Urothelium cell line (cell line): ENCODE results near the gene MAP3K5.

ENCODE experiments used
- DNase-seq: peaks from one replicate; pipeline ENCODE4 v3.0.0; 2011; ENCODE audit warnings: low spot score, mixed read lengths
- FAIRE-seq: peaks from 2 replicates; lab custom pipeline; 2011; peaks lifted over from hg19 to GRCh38; lab: Jason Lieb, UNC

MAP3K5 gene

DNA sequence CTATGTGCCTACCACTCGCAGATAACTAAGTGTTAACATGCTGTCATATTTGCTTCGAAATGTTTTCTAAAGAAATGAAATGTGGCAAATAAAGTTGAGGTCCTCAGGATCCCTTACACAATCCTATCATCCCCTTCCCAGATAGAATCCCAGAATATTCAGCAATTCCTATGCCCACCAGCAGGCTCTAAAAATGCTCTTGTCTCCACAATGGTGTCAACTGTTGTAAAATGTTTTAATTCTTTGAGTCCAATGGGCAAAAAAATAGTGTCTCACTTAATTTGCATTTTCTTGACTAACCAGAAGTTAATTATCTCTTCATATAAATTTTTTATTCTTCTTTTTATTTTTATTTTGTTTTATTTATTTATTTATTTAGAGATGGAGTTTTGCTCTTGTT is 138.2 kb downstream of the MAP3K5 start:
- DNase-seq (no peak), FAIRE-seq (no peak)

DNA sequence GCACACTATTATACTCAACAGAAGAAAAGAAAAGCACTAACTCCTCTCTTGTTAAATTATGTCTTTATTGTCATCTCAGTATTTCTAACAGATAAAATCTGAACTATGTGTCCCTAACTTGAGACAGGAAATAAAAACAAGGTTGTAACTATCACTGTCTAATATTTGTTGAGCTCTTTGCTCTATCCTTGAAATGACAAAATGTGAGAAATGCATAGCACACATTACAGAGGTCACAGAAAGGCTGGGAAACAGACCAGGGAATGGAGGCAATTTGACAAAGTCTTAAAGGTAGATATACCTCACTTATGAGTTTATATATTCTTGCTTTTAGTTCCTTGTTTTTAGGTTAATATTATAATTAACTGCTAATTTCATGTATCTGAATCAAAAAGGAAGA is 139.6 kb downstream of the MAP3K5 start:
- DNase-seq (no peak), FAIRE-seq (no peak)

DNA sequence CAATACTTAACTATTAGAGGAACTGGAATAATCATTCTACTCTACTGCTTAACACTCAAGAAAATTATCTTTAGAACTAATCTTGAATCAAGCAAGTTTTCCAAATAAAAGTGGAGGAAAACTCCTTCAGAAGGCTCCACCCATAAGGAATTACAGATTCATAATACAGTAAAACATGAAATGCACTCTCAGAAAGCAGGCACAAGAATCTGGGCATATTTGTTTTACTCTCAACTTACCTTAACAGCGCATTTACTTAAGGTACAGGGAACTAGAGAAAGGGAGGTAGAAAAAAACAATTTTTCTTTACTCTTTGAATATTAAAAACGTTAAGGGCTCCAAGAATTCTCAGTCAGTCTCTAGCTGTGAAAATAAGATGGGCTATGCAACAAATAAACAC is 140.3 kb downstream of the MAP3K5 start:
- FAIRE-seq (no peak), DNase-seq (no peak)

GRCh38 chr6:136647363-136647852 is 144.9 kb downstream of the MAP3K5 start:
- FAIRE-seq (no peak), DNase-seq (peak; percentile 38)

- FAIRE-seq (no peak), DNase-seq (no peak)
Measured at GRCh38 chr6:136646377-136646776, 145.9 kb downstream of the MAP3K5 start.

DNA sequence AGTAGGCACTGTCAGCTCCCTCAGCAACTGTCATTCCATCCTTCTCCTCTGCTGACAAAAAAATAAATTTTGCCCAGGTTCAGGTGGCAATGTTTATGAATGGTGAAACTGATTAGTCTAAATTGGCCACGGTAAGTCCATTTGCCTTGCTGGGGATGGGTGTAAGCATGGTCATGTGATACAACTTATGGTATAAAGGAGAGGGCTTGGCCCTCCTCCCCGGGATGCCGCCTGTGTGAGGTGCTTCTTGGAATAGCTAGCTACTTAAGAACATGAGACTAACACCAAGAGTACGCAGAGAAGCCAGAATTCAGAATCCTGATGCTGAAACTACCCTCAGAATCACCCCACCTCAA is 147.7 kb downstream of the MAP3K5 start:
- DNase-seq (no peak), FAIRE-seq (no peak)

GRCh38 chr6:136643850-136644596 is 148.3 kb downstream of the MAP3K5 start:
- no peak for FAIRE-seq

GRCh38 chr6:136641873-136642465 is 150.3 kb downstream of the MAP3K5 start:
- FAIRE-seq (no peak), DNase-seq (no peak)

More at GRCh38 chr6:136643850-136644596, 148.3 kb downstream of the MAP3K5 start:
- peak; percentile 67 for DNase-seq

DNA sequence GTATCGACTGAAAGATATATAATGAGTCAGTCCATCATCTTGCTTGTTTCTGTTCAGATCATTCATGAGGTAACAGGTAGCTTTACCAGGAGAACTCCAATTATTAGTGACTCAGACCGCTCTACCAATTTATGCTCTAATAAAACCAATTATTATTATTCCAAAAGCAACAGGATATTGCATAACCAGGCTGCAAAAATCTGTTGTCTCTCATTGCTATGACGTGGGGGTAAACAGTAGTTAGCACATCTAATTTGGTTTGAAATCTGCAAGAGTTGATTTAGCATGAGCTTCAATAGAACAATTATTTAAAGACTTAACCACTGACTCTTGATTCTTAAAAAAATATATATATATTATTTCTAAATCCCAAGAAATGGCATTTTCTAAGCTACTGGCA is 151.1 kb downstream of the MAP3K5 start:
- no peak for FAIRE-seq

GRCh38 chr6:136640132-136640915 is 152.0 kb downstream of the MAP3K5 start:
- FAIRE-seq (no peak), DNase-seq (no peak)

More for the DNA sequence above, 151.1 kb downstream of the MAP3K5 start:
- DNase-seq: no peak

GRCh38 chr6:136639702-136640101 is 152.6 kb downstream of the MAP3K5 start:
- FAIRE-seq: no peak

GRCh38 chr6:136635615-136636014 is 156.7 kb downstream of the MAP3K5 start:
- no peak for DNase-seq
- FAIRE-seq: no peak

More at GRCh38 chr6:136639702-136640101, 152.6 kb downstream of the MAP3K5 start:
- DNase-seq: no peak

GRCh38 chr6:136633355-136633754 is 158.9 kb downstream of the MAP3K5 start:
- FAIRE-seq: no peak

DNA sequence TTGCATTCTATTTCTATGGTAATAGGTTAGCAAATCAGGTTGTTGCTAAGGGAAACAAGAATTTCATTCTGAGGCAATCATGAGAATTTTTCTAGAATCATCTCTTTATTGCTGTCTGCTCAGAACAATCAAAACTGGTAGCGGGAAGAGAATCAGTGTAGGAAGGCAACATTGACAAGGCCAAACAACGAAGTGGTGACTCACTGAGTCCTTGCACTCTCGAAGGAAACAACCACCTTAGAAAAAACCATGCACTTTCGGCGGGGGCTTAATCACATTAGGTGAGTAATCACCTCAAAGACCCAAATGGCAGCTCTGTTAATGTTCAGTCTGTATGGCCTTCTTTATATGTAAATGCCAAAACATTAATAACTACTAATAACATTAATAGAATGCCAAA is 163.3 kb downstream of the MAP3K5 start:
- DNase-seq (no peak), FAIRE-seq (no peak)

More at GRCh38 chr6:136633355-136633754, 158.9 kb downstream of the MAP3K5 start:
- no peak for DNase-seq

- FAIRE-seq: no peak
- DNase-seq: no peak
Measured at GRCh38 chr6:136627191-136627590, 165.1 kb downstream of the MAP3K5 start.

GRCh38 chr6:136625293-136625692 is 167.0 kb downstream of the MAP3K5 start:
- FAIRE-seq (no peak), DNase-seq (no peak)

GRCh38 chr6:136624347-136624746 is 167.9 kb downstream of the MAP3K5 start:
- DNase-seq (no peak), FAIRE-seq (no peak)

GRCh38 chr6:136618086-136618485 is 174.2 kb downstream of the MAP3K5 start:
- FAIRE-seq: no peak
- no peak for DNase-seq

GRCh38 chr6:136616527-136616926 is 175.8 kb downstream of the MAP3K5 start:
- no peak for DNase-seq
- FAIRE-seq: no peak

DNA sequence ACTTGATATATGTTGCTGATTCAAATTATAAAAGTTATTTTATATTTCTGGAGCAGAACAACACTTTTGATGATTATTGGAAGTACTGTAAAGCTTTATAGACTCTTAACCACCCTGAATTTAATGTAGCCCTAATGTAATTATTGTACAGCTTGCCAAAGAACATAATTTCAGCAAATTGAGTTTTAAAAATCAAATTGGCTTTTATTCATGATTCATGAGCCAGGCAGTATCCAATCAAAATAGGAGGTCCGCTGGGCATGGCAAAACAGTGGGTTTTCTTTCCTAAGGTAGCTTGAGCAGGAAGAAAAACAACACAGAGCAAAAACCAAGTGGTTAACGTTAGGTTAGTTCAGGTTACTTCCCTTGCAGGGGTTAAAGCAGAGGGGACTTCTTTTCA is 177.3 kb downstream of the MAP3K5 start:
- DNase-seq (no peak), FAIRE-seq (no peak)

DNA sequence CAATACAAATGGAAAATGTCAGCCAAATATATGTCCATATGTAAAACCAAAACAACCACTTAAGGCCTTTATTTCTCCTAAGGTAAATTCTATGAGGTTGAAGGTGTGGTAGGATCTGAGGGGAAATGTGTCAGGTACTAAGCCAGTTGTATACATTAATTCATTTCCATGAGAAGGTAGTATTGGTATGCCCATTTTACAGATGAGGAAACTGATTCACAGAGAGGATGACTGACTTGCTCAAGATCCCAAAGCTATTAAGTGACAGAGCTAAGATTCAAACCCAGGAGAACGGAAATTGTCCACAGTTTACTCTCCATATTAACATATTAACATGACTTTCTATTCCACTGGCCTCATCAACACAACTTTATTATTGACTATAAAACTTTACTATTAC is 177.9 kb downstream of the MAP3K5 start:
- no peak for FAIRE-seq
- no peak for DNase-seq

- DNase-seq: no peak
- no peak for FAIRE-seq
Measured at GRCh38 chr6:136613477-136613876, 178.8 kb downstream of the MAP3K5 start.
